HCT116 (cell line): ENCODE results near the gene SLC38A6. TPM values are rescaled to one million over a fixed set of nuclear protein-coding genes. Genes with fewer than 3 reads are reported as not detected.

Source experiments
- ATAC-seq: fragments of 200-7000 bp; cut with Tn5 transposase; 2 replicates; pipeline ENCODE4 v1.9.1; 2020; ENCODE audit warnings: mild to moderate bottlenecking, moderate library complexity
- BruUV-seq: library from RNA; stranded (reverse); fragments of 400-500 nt; replicated peaks from 2 replicates; lab custom pipeline; 2021; lab: Mats Ljungman, UMichigan
- CTCF ChIA-PET: fragments of 300-600 bp; sonication (Branson Sonifier 250); formaldehyde crosslinking; loops from one replicate; lab custom pipeline; 2021; ENCODE audit warnings: antibody characterized with exemption; lab: Charles Lee
- POLR2A ChIA-PET: fragments of 300-600, 350-600 bp; sonication (Branson Sonifier 250); formaldehyde crosslinking; loops from one replicate; lab custom pipeline; 2021; ENCODE audit warnings: antibody characterized with exemption; lab: Charles Lee
- RAD21 ChIA-PET, 2 experiments: fragments of 300-600 bp; sonication (Branson Sonifier 250); formaldehyde crosslinking; loops; one replicate each; lab custom pipeline; 2023; ENCODE audit warnings: low total read pairs in 2 of 2; ENCODE audit not compliant: uncharacterized antibody in 2 of 2, unreplicated experiment in 2 of 2, low non-redundant PET in 1 of 2; lab: Charles Lee
- DNase-seq: peaks from one replicate; pipeline ENCODE4 v3.0.0-alpha.2; 2010; ENCODE audit warnings: low read depth, low spot score
- H2AFZ ChIP-seq: fragments of 200-600 bp; shearing (Covaris generic), sonication (generic); 2 replicates; pipeline ENCODE4 v1.6.1; 2017; ENCODE audit warnings: low read depth, mixed run types, mixed read lengths, antibody characterized with exemption, low read length; ENCODE audit not compliant: poor library complexity, severe bottlenecking
- H3K27ac ChIP-seq: 2 replicates; pipeline ENCODE4 v1.5.1; 2012; ENCODE audit warnings: low read depth, low read length
- H3K27me3 ChIP-seq: fragments of 200-600 bp; sonication (generic); 2 replicates; pipeline ENCODE4 v1.6.1; 2016; ENCODE audit warnings: mixed run types, low read length, mixed read lengths; ENCODE audit not compliant: insufficient read depth
- H3K36me3 ChIP-seq, 2 experiments: fragments of 200-500 bp in 1 of 2; fragments of 200-600 bp in 1 of 2; sonication (Bioruptor generic) in 1 of 2; sonication (generic) in 1 of 2; 2 replicates each; pipeline versions ENCODE4 v1.5.1 to v1.6.1; 2014 to 2016; ENCODE audit warnings: low read length in 2 of 2, inconsistent platforms in 1 of 2, mixed read lengths in 1 of 2, mixed run types in 1 of 2; ENCODE audit not compliant: insufficient read depth in 2 of 2, control insufficient read depth in 1 of 2
- H3K4me1 ChIP-seq, 2 experiments: fragments of 200-600 bp in 1 of 2; sonication (generic) in 1 of 2; 2 replicates each; pipeline versions ENCODE4 v1.5.1 to v1.6.1; 2012 to 2017; ENCODE audit warnings: low read length in 2 of 2, inconsistent platforms in 1 of 2, mild to moderate bottlenecking in 1 of 2, mixed read lengths in 1 of 2, mixed run types in 1 of 2, moderate library complexity in 1 of 2; ENCODE audit not compliant: insufficient read depth in 2 of 2, control insufficient read depth in 1 of 2
- H3K4me2 ChIP-seq: fragments of 200-600 bp; sonication (generic); 2 replicates; pipeline ENCODE4 v1.6.1; 2017; ENCODE audit warnings: mixed run types, low read length, mixed read lengths
- H3K4me3 ChIP-seq, 2 experiments: fragments of 200-600 bp in 1 of 2; sonication (generic) in 1 of 2; replicated peaks in 1 of 2; 2 replicates each; pipeline ENCODE4 v1.5.1; 2011 to 2016; ENCODE audit warnings: low read length in 2 of 2, control low read depth in 1 of 2, low read depth in 1 of 2, mild to moderate bottlenecking in 1 of 2, mixed read lengths in 1 of 2, mixed run types in 1 of 2
- H3K79me2 ChIP-seq: fragments of 200-600 bp; sonication (generic); 2 replicates; pipeline ENCODE4 v1.6.1; 2017; ENCODE audit warnings: mild to moderate bottlenecking, mixed run types, low read length, moderate library complexity, mixed read lengths; ENCODE audit not compliant: insufficient read depth
- H3K9ac ChIP-seq: fragments of 200-600 bp; sonication (generic); 2 replicates; pipeline ENCODE4 v1.6.1; 2016; ENCODE audit warnings: low read length, mixed read lengths
- H3K9me2 ChIP-seq: fragments of 200-600 bp; sonication (generic), shearing (Covaris generic); 2 replicates; pipeline ENCODE4 v1.6.1; 2017; ENCODE audit warnings: mixed run types, mild to moderate bottlenecking, moderate library complexity; ENCODE audit not compliant: insufficient read depth
- H3K9me3 ChIP-seq, 2 experiments: fragments of 200-500 bp in 1 of 2; fragments of 200-600 bp in 1 of 2; sonication (Bioruptor generic) in 1 of 2; sonication (generic) in 1 of 2; 2 replicates each; pipeline ENCODE4 v1.6.1; 2014 to 2017; ENCODE audit warnings: low read length in 2 of 2, mixed read lengths in 2 of 2, inconsistent platforms in 1 of 2, low read depth in 1 of 2, mild to moderate bottlenecking in 1 of 2, mixed run types in 1 of 2, moderate library complexity in 1 of 2; ENCODE audit not compliant: control insufficient read depth in 1 of 2, insufficient read depth in 1 of 2
- H4K20me1 ChIP-seq: fragments of 200-600 bp; sonication (generic), shearing (Covaris generic); 2 replicates; pipeline ENCODE4 v1.6.1; 2017; ENCODE audit warnings: mixed run types, mild to moderate bottlenecking, moderate library complexity; ENCODE audit not compliant: insufficient read depth
- ATF3 ChIP-seq: IDR thresholded peaks from 2 replicates; pipeline ENCODE4 v1.6.1; 2012
- CEBPB ChIP-seq: IDR thresholded peaks from 2 replicates; pipeline ENCODE4 v1.6.1; 2012; ENCODE audit warnings: low read depth
- CTCF ChIP-seq, 3 experiments: fragments of 200-600 bp in 1 of 3; sonication (generic) in 1 of 3; IDR thresholded peaks in 2 of 3; conservative IDR thresholded peaks in 1 of 3; 2 replicates each; pipeline ENCODE4 v1.5.1; 2012 to 2017; ENCODE audit warnings: low read depth in 2 of 3, low read length in 2 of 3, antibody characterized with exemption in 1 of 3, borderline replicate concordance in 1 of 3, control low read depth in 1 of 3, mild to moderate bottlenecking in 1 of 3, mixed read lengths in 1 of 3, mixed run types in 1 of 3, moderate library complexity in 1 of 3; ENCODE audit not compliant: insufficient read depth in 1 of 3
- EGR1 ChIP-seq: IDR thresholded peaks from 2 replicates; pipeline ENCODE4 v1.6.1; 2012; ENCODE audit warnings: low read depth
- EZH2phosphoT487 ChIP-seq: fragments of 200-600 bp; IDR thresholded peaks from 2 replicates; pipeline ENCODE4 v1.6.1; 2018; ENCODE audit warnings: antibody characterized with exemption, borderline replicate concordance
- FOSL1 ChIP-seq: IDR thresholded peaks from 2 replicates; pipeline ENCODE4 v1.6.1; 2012; ENCODE audit warnings: low read depth
- JUND ChIP-seq: IDR thresholded peaks from 2 replicates; pipeline ENCODE4 v1.6.1; 2012
- POLR2AphosphoS5 ChIP-seq: IDR thresholded peaks from 2 replicates; pipeline ENCODE4 v1.6.1; 2011; ENCODE audit warnings: mild to moderate bottlenecking, low read depth, low read length, moderate library complexity
- RAD21 ChIP-seq: IDR thresholded peaks from 2 replicates; pipeline ENCODE4 v1.6.1; 2012; ENCODE audit warnings: low read depth, mild to moderate bottlenecking
- SIN3A ChIP-seq: IDR thresholded peaks from 2 replicates; pipeline ENCODE4 v1.6.1; 2012; ENCODE audit warnings: low read depth
- SP1 ChIP-seq: IDR thresholded peaks from 2 replicates; pipeline ENCODE4 v1.6.1; 2012; ENCODE audit warnings: low read depth
- SRF ChIP-seq: IDR thresholded peaks from 2 replicates; pipeline ENCODE4 v1.6.1; 2012; ENCODE audit warnings: low read depth
- TCF7L2 ChIP-seq: IDR thresholded peaks from 2 replicates; pipeline ENCODE4 v1.7.0; 2011; ENCODE audit warnings: borderline replicate concordance, inconsistent platforms; ENCODE audit not compliant: insufficient read depth, insufficient read length; ENCODE audit errors: extremely low read depth
- ZBTB33 ChIP-seq: IDR thresholded peaks from 2 replicates; pipeline ENCODE4 v1.6.1; 2011; ENCODE audit warnings: mild to moderate bottlenecking, low read length, moderate library complexity; ENCODE audit not compliant: insufficient replicate concordance; ENCODE audit errors: extremely low read depth
- ZFX ChIP-seq: fragments of 450-650 bp; IDR thresholded peaks from 2 replicates; pipeline ENCODE4 v1.6.1; 2017
- ZNF274 ChIP-seq: fragments of 200-500 bp; sonication (Bioruptor generic); IDR thresholded peaks from 2 replicates; pipeline ENCODE4 v1.6.1; 2014; ENCODE audit warnings: mild to moderate bottlenecking, low read depth, low read length, inconsistent platforms
- intact Hi-C: fragments of 100-400 bp; cut with micrococcal nuclease; formaldehyde crosslinking; loops from 2 replicates; pipeline ENCODE4 v1.10.0; 2022
- total RNA-seq: library from RNA; stranded (reverse); gene quantifications from one replicate; pipeline ENCODE4 v1.2.1, GENCODE V29; 2021; ENCODE audit not compliant: unreplicated experiment

The SLC38A6 gene
- total RNA-seq, 1 experiment from 2014 or later = 9.5 TPM

GRCh38 chr14:61033855-61034254 lies 52.8 kb downstream of the SLC38A6 start:
- no peak overlapping the region for H3K9ac ChIP-seq
- intact Hi-C loops = no loop called here
- H3K79me2 ChIP-seq = no peaks in the 10 kb centered on the region
- H3K27ac ChIP-seq = no peak overlapping the region
- H3K36me3 ChIP-seq = no peaks in the 10 kb centered on the region
- ChIA-PET CTCF (interaction anchor here (1.8 kb wide), 1 partner anchor 8 kb away, joined by 6 read pairs; no protein-coding TSS in a partner anchor), POLR2A (no interaction called here), RAD21 (no interaction called here)
- H3K4me3 ChIP-seq = no peak overlapping the region
- no peak overlapping the region for H3K4me2 ChIP-seq
- DNase-seq = no peak
- H3K9me2 ChIP-seq = no peaks in the 10 kb centered on the region
- no peak for TF ChIP-seq SIN3A
- no peak for TF ChIP-seq SP1
- TF ChIP-seq EGR1 = no peak
- no peak for TF ChIP-seq CTCF (IDR thresholded peaks at IDR 0.05 in 2 of 3, conservative IDR thresholded peaks at IDR 0.05 in 1 of 3; ENCODE audit: borderline replicate concordance in 1 of 3, insufficient read depth in 1 of 3, low read depth in 2 of 3, low read length in 2 of 3)
- no peak for TF ChIP-seq ZFX
- TF ChIP-seq JUND = no peak
- no peak for TF ChIP-seq ZNF274
- no peak overlapping the region for H2AFZ ChIP-seq
- H3K9me3 ChIP-seq = no peaks in the 10 kb centered on the region
- H3K4me1 ChIP-seq = no peaks in the 10 kb centered on the region
- BruUV-seq = no TSS peak
- ATAC-seq = no peak
- no peaks in the 10 kb centered on the region for H3K27me3 ChIP-seq
- no peaks in the 10 kb centered on the region for H4K20me1 ChIP-seq

GRCh38 chr14:61034416-61035120 lies 53.5 kb downstream of the SLC38A6 start:
- no peaks in the 10 kb centered on the region for H4K20me1 ChIP-seq
- H3K36me3 ChIP-seq = no peaks in the 10 kb centered on the region
- BruUV-seq = no TSS peak
- RAD21 ChIA-PET = no interaction called here
- no peak overlapping the region for H3K4me3 ChIP-seq
- ATAC-seq (no peak), DNase-seq (no peak)
- H3K4me1 ChIP-seq = no peaks in the 10 kb centered on the region
- no peaks in the 10 kb centered on the region for H3K27me3 ChIP-seq
- intact Hi-C loops = no loop called here
- H3K27ac ChIP-seq = no peak overlapping the region
- POLR2A ChIA-PET = no interaction called here
- no peak overlapping the region for H3K9ac ChIP-seq
- H3K79me2 ChIP-seq = no peaks in the 10 kb centered on the region
- H3K4me2 ChIP-seq = no peak overlapping the region
- CTCF ChIA-PET = interaction anchor here (0.9 to 1.8 kb wide), 2 partner anchors 9 to 16 kb away, joined by 3 to 6 read pairs; no protein-coding TSS in a partner anchor
- H2AFZ ChIP-seq = no peak overlapping the region
- no peaks in the 10 kb centered on the region for H3K9me3 ChIP-seq
- H3K9me2 ChIP-seq = no peaks in the 10 kb centered on the region
- no peak for TF ChIP-seq ZBTB33
- TF ChIP-seq FOSL1 = no peak
- no peak for TF ChIP-seq RAD21
- TF ChIP-seq ZFX = no peak
- no peak for TF ChIP-seq POLR2AphosphoS5
- TF ChIP-seq SRF = no peak
- TF ChIP-seq ATF3 = no peak
- TF ChIP-seq TCF7L2 = no peak
- no peak for TF ChIP-seq CEBPB
- no peak for TF ChIP-seq EZH2phosphoT487
